ENCODE results near the gene USP43. TPM values are rescaled to one million over a fixed set of nuclear protein-coding genes. Genes with fewer than 3 reads are reported as not detected.

The USP43 gene
- total and polyA plus RNA-seq, 2 donors (not counting 1 experiment from before 2014, with no cell fraction given): 0.16 to 0.30 TPM

DNA sequence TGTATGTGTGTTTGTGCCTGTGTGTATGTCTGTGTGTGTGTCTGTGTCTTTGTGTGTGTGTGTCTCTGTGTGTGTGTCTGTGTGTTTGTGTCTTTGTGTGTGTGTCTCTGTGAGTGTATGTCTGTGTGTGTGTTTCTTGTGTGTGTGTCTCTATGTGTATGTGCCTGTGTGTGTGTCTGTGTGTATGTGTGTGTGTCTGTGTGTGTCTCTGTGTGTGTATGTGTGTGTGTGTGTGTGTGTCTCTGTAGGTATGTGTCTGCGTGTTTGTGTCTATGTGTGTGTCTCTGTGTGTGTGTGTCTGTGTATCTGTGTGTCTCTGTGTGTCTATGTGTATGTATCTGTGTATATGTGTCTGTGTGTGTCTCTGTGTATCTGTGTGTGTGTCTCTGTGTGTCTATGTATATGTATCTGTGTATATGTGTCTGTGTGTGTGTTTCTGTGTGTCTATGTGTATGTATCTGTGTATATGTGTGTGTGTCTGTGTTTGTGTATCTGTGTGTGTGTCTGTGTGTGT, 70.2 kb downstream of the USP43 start:
- H3K27me3 Mint-ChIP-seq: peaks cover 13% of the 10 kb centered on the region
- CTCF ChIA-PET: no interaction called here

DNA sequence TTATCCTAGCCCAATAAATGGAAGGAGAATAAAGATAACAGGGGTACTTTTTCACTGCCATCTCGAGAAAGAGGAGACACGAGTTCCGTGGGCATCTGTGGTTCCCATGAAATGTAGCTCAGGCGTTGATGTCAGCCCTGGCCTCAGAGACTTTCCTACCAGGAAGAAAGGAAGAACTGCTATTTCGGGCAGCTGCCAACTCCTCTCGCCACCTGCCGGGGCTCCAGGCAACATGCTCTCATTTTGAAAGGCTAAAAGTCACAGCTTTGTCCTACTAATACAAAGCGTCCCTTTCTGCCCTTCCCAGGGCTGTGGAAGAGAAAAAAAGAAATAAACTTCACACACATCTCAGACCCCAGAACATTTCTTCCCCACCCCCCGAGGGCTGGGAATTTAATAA, 80.3 kb downstream of the USP43 start:
- Histone ChIP-seq H3K79me2 (ENCODE audit: control insufficient read depth, insufficient read depth, low read length) (no peaks in the 10 kb centered on the region), H2AFZ (ENCODE audit: insufficient read depth, low read depth, low read length, poor library complexity, severe bottlenecking) (no peak overlapping the region), H3K9me3 (ENCODE audit: control extremely low read depth in 1 of 3, control insufficient read depth in 2 of 3, insufficient read depth in 1 of 3, low read length in 2 of 3) (no peaks in the 10 kb centered on the region), H3K27ac (ENCODE audit: low read length in 2 of 2) (no peak overlapping the region), H3K4me3 (ENCODE audit: control extremely low read depth in 1 of 5, extremely low read depth in 1 of 5, insufficient read depth in 1 of 5, low read depth in 2 of 5, low read length in 4 of 5) (no peak overlapping the region), H3K27me3 (replicated peaks in 1 of 4; ENCODE audit: control extremely low read depth in 1 of 4, control insufficient read depth in 3 of 4, insufficient read depth in 4 of 4, low read length in 3 of 4) (no peaks in the 10 kb centered on the region), H3K4me1 (ENCODE audit: control insufficient read depth in 2 of 2, insufficient read depth in 2 of 2, low read length in 2 of 2) (no peaks in the 10 kb centered on the region), H3K9ac (ENCODE audit: low read length) (no peak overlapping the region), H3K36me3 (replicated peaks in 1 of 2; ENCODE audit: control extremely low read depth in 1 of 2, control insufficient read depth in 1 of 2, extremely low read depth in 1 of 2, insufficient read depth in 2 of 2, low read length in 1 of 2) (no peaks in the 10 kb centered on the region), H3K4me2 (replicated peaks; ENCODE audit: low read depth, low read length, poor library complexity, severe bottlenecking) (no peak overlapping the region), H4K20me1 (ENCODE audit: control insufficient read depth, insufficient read depth, low read length, poor library complexity, severe bottlenecking) (no peaks in the 10 kb centered on the region)
- Mint-ChIP-seq H3K27ac (no peak overlapping the region), H3K4me1 (no peaks in the 10 kb centered on the region), H3K9me3 (ENCODE audit: insufficient read depth) (no peaks in the 10 kb centered on the region), H3K27me3 (peaks cover 5% of the 10 kb centered on the region), H3K4me3 (no peak overlapping the region)
- intact Hi-C loops (cut with micrococcal nuclease): no loop called here
- no peak for TF ChIP-seq EZH2 (IDR thresholded peaks at IDR 0.05; ENCODE audit: borderline replicate concordance, insufficient read depth, low read depth, low read length, poor library complexity, severe bottlenecking)
- TF ChIP-seq, protein P1, sequence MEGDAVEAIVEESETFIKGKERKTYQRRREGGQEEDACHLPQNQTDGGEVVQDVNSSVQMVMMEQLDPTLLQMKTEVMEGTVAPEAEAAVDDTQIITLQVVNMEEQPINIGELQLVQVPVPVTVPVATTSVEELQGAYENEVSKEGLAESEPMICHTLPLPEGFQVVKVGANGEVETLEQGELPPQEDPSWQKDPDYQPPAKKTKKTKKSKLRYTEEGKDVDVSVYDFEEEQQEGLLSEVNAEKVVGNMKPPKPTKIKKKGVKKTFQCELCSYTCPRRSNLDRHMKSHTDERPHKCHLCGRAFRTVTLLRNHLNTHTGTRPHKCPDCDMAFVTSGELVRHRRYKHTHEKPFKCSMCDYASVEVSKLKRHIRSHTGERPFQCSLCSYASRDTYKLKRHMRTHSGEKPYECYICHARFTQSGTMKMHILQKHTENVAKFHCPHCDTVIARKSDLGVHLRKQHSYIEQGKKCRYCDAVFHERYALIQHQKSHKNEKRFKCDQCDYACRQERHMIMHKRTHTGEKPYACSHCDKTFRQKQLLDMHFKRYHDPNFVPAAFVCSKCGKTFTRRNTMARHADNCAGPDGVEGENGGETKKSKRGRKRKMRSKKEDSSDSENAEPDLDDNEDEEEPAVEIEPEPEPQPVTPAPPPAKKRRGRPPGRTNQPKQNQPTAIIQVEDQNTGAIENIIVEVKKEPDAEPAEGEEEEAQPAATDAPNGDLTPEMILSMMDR (IDR thresholded peaks at IDR 0.05): no peak
- POLR2A ChIA-PET: no interaction called here
- no peak for DNase-seq
- CTCF ChIA-PET: no interaction called here
- no peak for ATAC-seq (ENCODE audit: low read depth)
- WGBS (ENCODE audit: insufficient coverage): 5% methylated on average over 4 of the region's 9 CpGs

More for the DNA sequence above, 70.2 kb downstream of the USP43 start:
- H3K9me3 ChIP-seq (ENCODE audit: control extremely low read depth in 1 of 3, control insufficient read depth in 2 of 3, insufficient read depth in 1 of 3, low read length in 2 of 3): peaks cover 0 to 2% (median 0%) of the 10 kb centered on the region in 3 donors
- no peaks in the 10 kb centered on the region for H3K36me3 ChIP-seq (replicated peaks in 1 of 2; ENCODE audit: control extremely low read depth in 1 of 2, control insufficient read depth in 1 of 2, extremely low read depth in 1 of 2, insufficient read depth in 2 of 2, low read length in 1 of 2)
- Mint-ChIP-seq H3K27ac (no peak overlapping the region), H3K4me3 (no peak overlapping the region), H3K9me3 (ENCODE audit: insufficient read depth) (no peaks in the 10 kb centered on the region), H3K4me1 (no peaks in the 10 kb centered on the region)
- H3K4me2 ChIP-seq (replicated peaks; ENCODE audit: low read depth, low read length, poor library complexity, severe bottlenecking): no peak overlapping the region
- no peaks in the 10 kb centered on the region for H4K20me1 ChIP-seq (ENCODE audit: control insufficient read depth, insufficient read depth, low read length, poor library complexity, severe bottlenecking)
- H3K4me1 ChIP-seq (ENCODE audit: control insufficient read depth in 2 of 2, insufficient read depth in 2 of 2, low read length in 2 of 2): no peaks in the 10 kb centered on the region
- H3K4me3 ChIP-seq (ENCODE audit: control extremely low read depth in 1 of 5, extremely low read depth in 1 of 5, insufficient read depth in 1 of 5, low read depth in 2 of 5, low read length in 4 of 5): no peak overlapping the region
- POLR2A ChIA-PET: no interaction called here
- TF ChIP-seq EZH2 (IDR thresholded peaks at IDR 0.05; ENCODE audit: borderline replicate concordance, insufficient read depth, low read depth, low read length, poor library complexity, severe bottlenecking): no peak
- TF ChIP-seq, protein P1 (IDR thresholded peaks at IDR 0.05): no peak
- H3K9ac ChIP-seq (ENCODE audit: low read length): no peak overlapping the region
- WGBS (ENCODE audit: insufficient coverage): 94% methylated on average over 1 of the region's 1 CpG
- DNase-seq (no peak), ATAC-seq (ENCODE audit: low read depth) (no peak)
- no peaks in the 10 kb centered on the region for H3K79me2 ChIP-seq (ENCODE audit: control insufficient read depth, insufficient read depth, low read length)
- intact Hi-C loops (cut with micrococcal nuclease): no loop called here
- H3K27ac ChIP-seq (ENCODE audit: low read length in 2 of 2): no peak overlapping the region
- no peaks in the 10 kb centered on the region for H3K27me3 ChIP-seq (replicated peaks in 1 of 4; ENCODE audit: control extremely low read depth in 1 of 4, control insufficient read depth in 3 of 4, insufficient read depth in 4 of 4, low read length in 3 of 4)
- H2AFZ ChIP-seq (ENCODE audit: insufficient read depth, low read depth, low read length, poor library complexity, severe bottlenecking): no peak overlapping the region
